RWPE2 (cell line): ENCODE measurements around the gene TACR2.

Experiments used
- ATAC-seq: fragments of 200-7000 bp; cut with Tn5 transposase; 3 replicates; pipeline ENCODE4 v1.9.1; 2021; ENCODE audit warnings: low read depth
- DNase-seq: peaks from one replicate; pipeline ENCODE4 v3.0.0-alpha.2; 2020; ENCODE audit warnings: low spot score
- H3K27ac ChIP-seq: fragments of 450-650 bp; 2 replicates; pipeline ENCODE4 v1.5.1; 2017; ENCODE audit warnings: mild to moderate bottlenecking; ENCODE audit not compliant: poor library complexity, severe bottlenecking
- H3K27me3 ChIP-seq: fragments of 250-450 bp; sonication (Bioruptor Pico); 2 replicates; pipeline ENCODE4 v1.5.1; 2021; ENCODE audit warnings: mild to moderate bottlenecking, moderate library complexity; ENCODE audit not compliant: insufficient read depth, poor library complexity, severe bottlenecking
- H3K36me3 ChIP-seq: fragments of 250-450 bp; sonication (Bioruptor Pico); 2 replicates; pipeline ENCODE4 v1.5.1; 2020; ENCODE audit warnings: low read depth, mild to moderate bottlenecking, moderate library complexity
- H3K4me1 ChIP-seq: fragments of 250-450 bp; sonication (Bioruptor Pico); 2 replicates; pipeline ENCODE4 v1.5.1; 2021; ENCODE audit warnings: mild to moderate bottlenecking, moderate library complexity; ENCODE audit not compliant: insufficient read depth, poor library complexity, severe bottlenecking
- H3K4me3 ChIP-seq: fragments of 250-450 bp; sonication (Bioruptor Pico); 2 replicates; pipeline ENCODE4 v1.5.1; 2021; ENCODE audit warnings: mild to moderate bottlenecking, moderate library complexity; ENCODE audit not compliant: severe bottlenecking
- H3K9me3 ChIP-seq: fragments of 250-450 bp; sonication (Bioruptor Pico); 2 replicates; pipeline ENCODE4 v1.5.1; 2021; ENCODE audit warnings: mild to moderate bottlenecking, moderate library complexity; ENCODE audit not compliant: severe bottlenecking
- CTCF ChIP-seq: fragments of 450-650 bp; IDR thresholded peaks from one replicate; pipeline ENCODE4 v1.5.1; 2017; ENCODE audit warnings: mild to moderate bottlenecking, moderate library complexity; ENCODE audit not compliant: poor library complexity, severe bottlenecking

Gene TACR2

GRCh38 chr10:69463886-69464285 lies 47.2 kb upstream of the TACR2 start:
- Histone ChIP-seq H3K4me3 (no peak overlapping the region), H3K27ac (no peak overlapping the region), H3K4me1 (peaks cover 4% of the 10 kb centered on the region), H3K36me3 (no peaks in the 10 kb centered on the region), H3K9me3 (no peaks in the 10 kb centered on the region), H3K27me3 (no peaks in the 10 kb centered on the region)
- ATAC-seq: no peak
- DNase-seq: no peak
- no peak for TF ChIP-seq CTCF

- no peak for TF ChIP-seq CTCF
Observed at GRCh38 chr10:69461243-69462025, 44.7 kb upstream of the TACR2 start.

GRCh38 chr10:69460576-69461242 lies 44.0 kb upstream of the TACR2 start:
- H3K27me3 ChIP-seq: no peaks in the 10 kb centered on the region
- no peak overlapping the region for H3K27ac ChIP-seq
- no peak for TF ChIP-seq CTCF
- no peaks in the 10 kb centered on the region for H3K9me3 ChIP-seq
- DNase-seq (no peak), ATAC-seq (no peak)
- H3K36me3 ChIP-seq: no peaks in the 10 kb centered on the region
- no peak overlapping the region for H3K4me3 ChIP-seq
- H3K4me1 ChIP-seq: peaks cover 6% of the 10 kb centered on the region

More at GRCh38 chr10:69461243-69462025, 44.7 kb upstream of the TACR2 start:
- H3K27me3 ChIP-seq: no peaks in the 10 kb centered on the region
- no peak overlapping the region for H3K27ac ChIP-seq
- no peak overlapping the region for H3K4me3 ChIP-seq
- no peaks in the 10 kb centered on the region for H3K36me3 ChIP-seq
- H3K9me3 ChIP-seq: no peaks in the 10 kb centered on the region
- H3K4me1 ChIP-seq: peaks cover 6% of the 10 kb centered on the region
- no peak for DNase-seq
- no peak for ATAC-seq

GRCh38 chr10:69459893-69460575 lies 43.3 kb upstream of the TACR2 start:
- no peak for TF ChIP-seq CTCF
- DNase-seq: no peak
- Histone ChIP-seq H3K4me1 (peaks cover 6% of the 10 kb centered on the region), H3K27me3 (no peaks in the 10 kb centered on the region), H3K36me3 (no peaks in the 10 kb centered on the region), H3K9me3 (no peaks in the 10 kb centered on the region), H3K4me3 (no peak overlapping the region), H3K27ac (no peak overlapping the region)
- ATAC-seq: no peak
